Endothelial cell (in vitro differentiated cells): ENCODE data around the gene TPST1. TPM values are rescaled to one million over a fixed set of nuclear protein-coding genes. Genes with fewer than 3 reads are reported as not detected.
"Not testable (repeated sequence)": the region's sequence is repeated elsewhere in the genome, so short reads cannot be mapped to it uniquely, and the experiment has no call there.

Source experiments
- DNase-seq: peaks from one replicate; pipeline ENCODE4 v3.0.0; 2021; ENCODE audit warnings: low spot score
- H3K27ac Mint-ChIP-seq: one replicate; pipeline ENCODE4 v1.8.0; 2021; ENCODE audit warnings: mixed read lengths, inconsistent platforms; ENCODE audit not compliant: unreplicated experiment
- H3K27me3 Mint-ChIP-seq: one replicate; pipeline ENCODE4 v1.8.0; 2021; ENCODE audit warnings: mild to moderate bottlenecking, moderate library complexity, mixed read lengths, inconsistent platforms; ENCODE audit not compliant: unreplicated experiment
- H3K36me3 Mint-ChIP-seq: one replicate; pipeline ENCODE4 v1.8.0; 2021; ENCODE audit warnings: mild to moderate bottlenecking, low read depth, mixed read lengths, inconsistent platforms; ENCODE audit not compliant: unreplicated experiment
- H3K4me1 Mint-ChIP-seq: one replicate; pipeline ENCODE4 v1.8.0; 2021; ENCODE audit warnings: mild to moderate bottlenecking, mixed read lengths, inconsistent platforms; ENCODE audit not compliant: unreplicated experiment
- H3K4me3 Mint-ChIP-seq: one replicate; pipeline ENCODE4 v1.8.0; 2021; ENCODE audit warnings: mild to moderate bottlenecking, mixed read lengths, inconsistent platforms; ENCODE audit not compliant: unreplicated experiment
- H3K9me3 Mint-ChIP-seq: one replicate; pipeline ENCODE4 v1.8.0; 2021; ENCODE audit warnings: mixed read lengths, inconsistent platforms; ENCODE audit not compliant: unreplicated experiment
- total RNA-seq: library from RNA; stranded (reverse); fragmentation: NEBNext Ultra II Directional; extraction: Animal tissue kit (Norgen Biotek cat#: 25700); gene quantifications from one replicate; pipeline ENCODE4 v1.2.1, GENCODE V29; 2021; ENCODE audit not compliant: unreplicated experiment
- TF ChIP-seq, protein P1 (sequence below): fragments of 200-600 bp; sonication (generic); IDR thresholded peaks from one replicate; pipeline ENCODE4 v1.5.0; 2021; ENCODE audit warnings: antibody characterized with exemption; ENCODE audit not compliant: unreplicated experiment

TPST1 gene
- total RNA-seq, 1 donor from 2014 or later, result 17.7 TPM

DNA sequence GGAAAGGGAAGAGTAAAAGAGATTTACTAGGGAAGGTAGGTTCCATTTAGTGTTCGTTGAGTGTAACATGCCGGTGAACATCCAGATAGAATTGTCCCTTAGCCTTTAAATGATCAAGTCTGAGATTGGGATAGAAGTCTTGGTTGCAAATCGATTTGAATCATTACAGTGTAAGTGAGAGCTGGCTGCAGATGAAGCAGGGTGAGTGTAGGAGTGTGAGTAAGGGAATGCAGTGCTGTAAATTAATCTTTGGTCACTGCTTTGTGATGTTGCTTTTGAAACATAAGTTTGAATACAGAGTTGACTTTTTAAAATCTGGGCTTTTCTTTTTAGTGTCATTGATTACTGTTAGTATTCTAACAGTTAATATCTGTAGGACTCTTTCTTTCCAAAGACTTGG is 16.3 kb downstream of the TPST1 start:
- TF ChIP-seq, protein P1, sequence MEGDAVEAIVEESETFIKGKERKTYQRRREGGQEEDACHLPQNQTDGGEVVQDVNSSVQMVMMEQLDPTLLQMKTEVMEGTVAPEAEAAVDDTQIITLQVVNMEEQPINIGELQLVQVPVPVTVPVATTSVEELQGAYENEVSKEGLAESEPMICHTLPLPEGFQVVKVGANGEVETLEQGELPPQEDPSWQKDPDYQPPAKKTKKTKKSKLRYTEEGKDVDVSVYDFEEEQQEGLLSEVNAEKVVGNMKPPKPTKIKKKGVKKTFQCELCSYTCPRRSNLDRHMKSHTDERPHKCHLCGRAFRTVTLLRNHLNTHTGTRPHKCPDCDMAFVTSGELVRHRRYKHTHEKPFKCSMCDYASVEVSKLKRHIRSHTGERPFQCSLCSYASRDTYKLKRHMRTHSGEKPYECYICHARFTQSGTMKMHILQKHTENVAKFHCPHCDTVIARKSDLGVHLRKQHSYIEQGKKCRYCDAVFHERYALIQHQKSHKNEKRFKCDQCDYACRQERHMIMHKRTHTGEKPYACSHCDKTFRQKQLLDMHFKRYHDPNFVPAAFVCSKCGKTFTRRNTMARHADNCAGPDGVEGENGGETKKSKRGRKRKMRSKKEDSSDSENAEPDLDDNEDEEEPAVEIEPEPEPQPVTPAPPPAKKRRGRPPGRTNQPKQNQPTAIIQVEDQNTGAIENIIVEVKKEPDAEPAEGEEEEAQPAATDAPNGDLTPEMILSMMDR, result no peak
- no peak overlapping the region for H3K4me3 Mint-ChIP-seq
- no peaks in the 10 kb centered on the region for H3K27me3 Mint-ChIP-seq
- DNase-seq, result no peak
- no peaks in the 10 kb centered on the region for H3K36me3 Mint-ChIP-seq
- H3K27ac Mint-ChIP-seq, result no peak overlapping the region
- no peaks in the 10 kb centered on the region for H3K9me3 Mint-ChIP-seq
- H3K4me1 Mint-ChIP-seq, result no peaks in the 10 kb centered on the region

DNA sequence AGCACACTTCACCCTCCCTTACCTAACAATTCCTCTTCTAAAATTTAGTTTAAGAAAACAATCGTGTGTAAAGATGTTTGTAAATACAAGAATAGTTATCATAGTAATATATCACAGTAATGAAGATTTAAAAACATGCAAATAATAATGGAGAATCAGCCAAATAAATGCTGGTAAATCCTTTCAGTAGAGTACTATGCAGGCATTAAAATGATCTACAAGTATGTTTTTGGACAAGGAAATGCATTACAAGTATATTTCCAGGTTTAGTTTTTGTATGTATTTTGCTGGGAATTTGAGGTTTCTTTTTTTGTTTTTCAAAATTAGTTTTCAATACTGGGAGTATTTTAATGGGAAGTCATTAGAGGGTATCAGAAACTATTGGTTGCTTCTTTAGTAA is 22.7 kb downstream of the TPST1 start:
- DNase-seq, result no peak
- Mint-ChIP-seq H3K4me1 (no peaks in the 10 kb centered on the region), H3K4me3 (no peak overlapping the region), H3K27me3 (no peaks in the 10 kb centered on the region), H3K9me3 (no peaks in the 10 kb centered on the region), H3K27ac (no peak overlapping the region), H3K36me3 (peaks cover 12% of the 10 kb centered on the region)
- TF ChIP-seq, protein P1, result no peak

GRCh38 chr7:66231326-66232216 is 26.4 kb downstream of the TPST1 start:
- H3K9me3 Mint-ChIP-seq, H3K4me3 Mint-ChIP-seq, H3K27ac Mint-ChIP-seq, DNase-seq, H3K4me1 Mint-ChIP-seq, H3K27me3 Mint-ChIP-seq: not testable (repeated sequence)
- H3K36me3 Mint-ChIP-seq, result peaks cover 18% of the 10 kb centered on the region

DNA sequence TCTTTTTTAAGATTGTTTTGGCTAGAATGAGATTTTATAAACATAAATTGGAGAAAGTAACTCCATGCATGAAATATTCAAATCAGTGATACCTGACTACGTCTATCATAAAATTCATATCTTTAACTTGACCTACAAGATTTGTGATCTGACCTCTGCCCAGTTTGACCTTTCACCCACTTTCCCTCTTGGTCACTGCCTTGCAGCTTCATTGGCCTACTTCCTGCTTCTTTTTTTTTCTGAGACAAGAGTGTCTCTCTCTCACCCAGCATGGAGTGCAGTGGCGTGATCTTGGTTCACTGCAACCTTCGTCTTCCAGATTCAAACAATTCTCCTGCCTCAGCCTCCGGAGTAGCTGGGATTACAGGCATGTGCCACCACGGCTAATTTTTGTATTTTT is 28.5 kb downstream of the TPST1 start:
- no peak overlapping the region for H3K4me3 Mint-ChIP-seq
- TF ChIP-seq, protein P1, result no peak
- no peaks in the 10 kb centered on the region for H3K27me3 Mint-ChIP-seq
- H3K4me1 Mint-ChIP-seq, result no peaks in the 10 kb centered on the region
- H3K36me3 Mint-ChIP-seq, result peaks cover 18% of the 10 kb centered on the region
- H3K27ac Mint-ChIP-seq, result no peak overlapping the region
- no peak for DNase-seq
- H3K9me3 Mint-ChIP-seq, result no peaks in the 10 kb centered on the region

DNA sequence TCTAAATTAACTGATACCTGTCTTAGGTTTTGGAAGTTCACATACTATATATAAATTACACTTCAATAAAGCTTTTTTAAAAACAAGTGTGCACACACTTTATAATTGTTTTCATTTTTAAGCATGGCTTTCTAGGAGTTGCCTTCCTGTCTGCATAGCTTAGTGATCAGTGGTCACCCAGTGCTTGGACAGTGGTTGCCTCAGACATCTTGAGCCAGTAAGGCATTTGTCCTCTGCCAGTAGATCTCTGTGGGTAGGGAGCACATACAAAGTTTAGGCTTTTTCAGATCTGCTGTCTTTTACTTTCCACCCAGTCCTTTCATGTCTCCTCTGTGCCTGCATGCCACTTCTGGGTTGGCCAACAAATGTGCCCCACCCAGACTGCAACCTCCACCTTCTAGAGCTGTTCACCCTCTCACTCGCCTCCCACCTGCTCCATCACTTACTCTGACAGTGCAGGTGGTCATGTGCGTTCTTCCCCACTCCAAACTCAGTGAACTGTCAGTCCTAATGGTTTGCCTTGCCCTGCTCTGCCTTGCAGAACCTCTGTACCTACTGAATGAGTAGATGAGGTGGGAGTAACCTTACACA is 31.7 kb downstream of the TPST1 start:
- Mint-ChIP-seq H3K36me3 (peaks cover 11% of the 10 kb centered on the region), H3K4me3 (no peak overlapping the region), H3K27me3 (no peaks in the 10 kb centered on the region), H3K9me3 (no peaks in the 10 kb centered on the region), H3K27ac (no peak overlapping the region), H3K4me1 (peaks cover 5% of the 10 kb centered on the region)
- DNase-seq, result no peak
- TF ChIP-seq, protein P1, result no peak
